Measurements from ENCODE around the gene HLCS. TPM values are rescaled to one million over a fixed set of nuclear protein-coding genes. Genes with fewer than 3 reads are reported as not detected.

Gene HLCS
- total and polyA plus RNA-seq, 2 of the 8 experiments (the other 6 are each of a cell fraction or from before 2014, with no cell fraction given) = 4.7 to 12.2 TPM

DNA sequence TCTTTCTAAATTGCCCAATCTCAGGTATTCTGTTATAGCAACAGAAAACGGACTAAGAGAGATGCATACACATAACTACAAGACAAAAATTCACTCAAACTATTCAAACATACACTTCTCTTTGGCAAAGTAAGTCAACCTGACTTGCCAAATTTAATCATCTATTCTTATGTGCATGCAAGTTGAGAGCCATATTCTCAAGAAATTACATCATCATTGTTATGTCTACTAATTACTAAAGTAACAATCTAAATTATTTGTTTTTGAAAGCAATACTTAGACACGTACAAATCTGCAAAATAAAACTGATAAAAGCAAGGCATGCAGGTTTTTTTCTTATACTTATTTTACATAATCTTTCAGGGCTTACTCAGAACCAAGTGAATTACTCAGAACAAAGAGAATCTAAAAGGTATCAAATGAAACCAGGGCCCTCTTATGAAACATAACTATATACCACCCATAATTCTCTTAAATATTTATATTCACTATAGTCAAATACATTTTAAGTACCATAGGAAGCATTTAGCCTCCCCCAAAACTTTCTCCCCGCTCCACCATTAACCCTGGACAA is 62.3 kb downstream of the HLCS start (continued):
- no peak for TF ChIP-seq SAP30 (IDR thresholded peaks at IDR 0.05; ENCODE audit: insufficient read depth, insufficient replicate concordance, low read length)

Data from H1 (cell line).